Kidney (tissue), 14 donors: Measurements from ENCODE around the gene PPP1R12B. TPM values are rescaled to one million over a fixed set of nuclear protein-coding genes. Genes with fewer than 3 reads are reported as not detected.
"Not testable (repeated sequence)": the region's sequence is repeated elsewhere in the genome, so short reads cannot be mapped to it uniquely, and the experiment has no call there.

ENCODE experiments used
- DNase-seq, 5 donors: peaks; one replicate each; pipeline ENCODE4 v3.0.0-alpha.2; 2013 to 2020
- FAIRE-seq: peaks from 2 replicates; lab custom pipeline; 2012; peaks lifted over from hg19 to GRCh38; lab: Jason Lieb, UNC
- H3K27ac ChIP-seq, 2 donors: one replicate each; pipeline ENCODE4 v1.7.0; 2013; ENCODE audit warnings: low read depth in 2 of 2, low read length in 2 of 2, inconsistent platforms in 1 of 2
- H3K27me3 ChIP-seq: one replicate; pipeline ENCODE4 v1.7.1; 2013; ENCODE audit warnings: low read length, inconsistent platforms; ENCODE audit not compliant: control insufficient read depth, insufficient read depth
- H3K36me3 ChIP-seq, 3 donors: one replicate each; pipeline versions ENCODE4 v1.7.0 to v1.7.1; 2013; ENCODE audit warnings: low read length in 3 of 3, control low read depth in 1 of 3, inconsistent platforms in 1 of 3; ENCODE audit not compliant: insufficient read depth in 3 of 3, control insufficient read depth in 2 of 3
- H3K4me1 ChIP-seq, 3 donors: one replicate each; pipeline versions ENCODE4 v1.7.0 to v1.7.1; 2013; ENCODE audit warnings: low read length in 3 of 3, inconsistent platforms in 1 of 3, low read depth in 1 of 3; ENCODE audit not compliant: control insufficient read depth in 2 of 3, insufficient read depth in 2 of 3
- H3K4me3 ChIP-seq, 3 donors: one replicate each; pipeline versions ENCODE4 v1.7.0 to v1.8.1; 2013; ENCODE audit warnings: low read length in 3 of 3, control low read depth in 1 of 3, inconsistent platforms in 1 of 3
- H3K9ac ChIP-seq, 3 donors: one replicate each; pipeline versions ENCODE4 v1.7.0 to v1.7.1; 2013; ENCODE audit warnings: low read length in 3 of 3, control low read depth in 1 of 3, inconsistent platforms in 1 of 3
- H3K9me3 ChIP-seq, 3 donors: one replicate each; pipeline versions ENCODE4 v1.7.0 to v1.7.1; 2013; ENCODE audit warnings: low read length in 3 of 3, control low read depth in 1 of 3, inconsistent platforms in 1 of 3; ENCODE audit not compliant: control insufficient read depth in 2 of 3, insufficient read depth in 1 of 3
- CTCF ChIP-seq: IDR thresholded peaks from 3 replicates; pipeline ENCODE4 v1.5.1; 2012; ENCODE audit warnings: mild to moderate bottlenecking, moderate library complexity, borderline replicate concordance; ENCODE audit not compliant: insufficient read depth; ENCODE audit errors: extremely low read depth
- intact Hi-C: fragments of 100-400 bp; cut with DNase I; formaldehyde crosslinking; loops from one replicate; pipeline ENCODE4 v1.11.1; 2022
- polyA plus RNA-seq: library from polyadenylated mRNA; stranded (reverse); fragments of 350-450 nt; fragmentation: Illumina TruSeq; extraction: RNeasy Lipid Tissue Mini Kit (QIAGEN cat#74804); gene quantifications from one replicate; pipeline ENCODE4 v1.2.3, GENCODE V29; 2014; ENCODE audit warnings: low read depth, low replicate concordance; ENCODE audit not compliant: insufficient read depth
- total RNA-seq: library from RNA; stranded (reverse); fragmentation: NEBNext Ultra II Directional; extraction: Animal tissue kit (Norgen Biotek cat#: 25700); gene quantifications from one replicate; pipeline ENCODE4 v1.2.1, GENCODE V29; 2021
- donor health status: control.
- donor health status: control.
- donor health status: control.
- donor health status: control.
- donor health status: control.
- donor health status: DM: yes; HTN: yes; CAD: no.
- donor health status: Normal renal cell carcinoma (clear cell type).

Gene PPP1R12B
- total and polyA plus RNA-seq, 2 donors from 2014 or later: 5.7 to 40.0 TPM

- Histone ChIP-seq H3K9ac (no peak overlapping the region), H3K27ac (no peak overlapping the region), H3K36me3 (no peaks in the 10 kb centered on the region), H3K4me1 (no peaks in the 10 kb centered on the region), H3K27me3 (no peaks in the 10 kb centered on the region), H3K9me3 (no peaks in the 10 kb centered on the region), H3K4me3 (no peak overlapping the region)
- no peak for FAIRE-seq
- intact Hi-C loops: no loop called here
- no peak for TF ChIP-seq CTCF
- peak in 1 of 5 donors; percentile 19 for DNase-seq
Observed at GRCh38 chr1:202551683-202552082, 203.2 kb downstream of the PPP1R12B start.

GRCh38 chr1:202552615-202553014 is 204.1 kb downstream of the PPP1R12B start:
- H3K27ac ChIP-seq, H3K4me1 ChIP-seq, H3K9ac ChIP-seq, H3K4me3 ChIP-seq, FAIRE-seq, H3K27me3 ChIP-seq, intact Hi-C loops, H3K9me3 ChIP-seq, H3K36me3 ChIP-seq: not testable (repeated sequence)
- peak in 1 of 5 donors; percentile 20 for DNase-seq

GRCh38 chr1:202553078-202553477 is 204.6 kb downstream of the PPP1R12B start:
- FAIRE-seq, H3K36me3 ChIP-seq, intact Hi-C loops, H3K9me3 ChIP-seq, H3K27me3 ChIP-seq, DNase-seq, H3K4me1 ChIP-seq, H3K27ac ChIP-seq, H3K9ac ChIP-seq, H3K4me3 ChIP-seq: not testable (repeated sequence)

GRCh38 chr1:202553560-202554038 is 205.1 kb downstream of the PPP1R12B start:
- peak in 1 of 5 donors; percentile 22 for DNase-seq
- no peak for TF ChIP-seq CTCF
- Histone ChIP-seq H3K27ac (no peak overlapping the region), H3K4me1 (no peaks in the 10 kb centered on the region), H3K9me3 (no peaks in the 10 kb centered on the region), H3K4me3 (no peak overlapping the region), H3K27me3 (no peaks in the 10 kb centered on the region), H3K9ac (no peak overlapping the region), H3K36me3 (no peaks in the 10 kb centered on the region)
- FAIRE-seq: no peak
- intact Hi-C loops: no loop called here

GRCh38 chr1:202554619-202555018 is 206.1 kb downstream of the PPP1R12B start:
- H3K9me3 ChIP-seq, H3K9ac ChIP-seq, H3K27me3 ChIP-seq, H3K4me1 ChIP-seq, H3K4me3 ChIP-seq, FAIRE-seq, intact Hi-C loops, DNase-seq, H3K27ac ChIP-seq, H3K36me3 ChIP-seq: not testable (repeated sequence)

- H3K4me1 ChIP-seq, H3K9ac ChIP-seq, H3K27ac ChIP-seq, DNase-seq, H3K36me3 ChIP-seq, FAIRE-seq, H3K4me3 ChIP-seq, intact Hi-C loops, H3K27me3 ChIP-seq, H3K9me3 ChIP-seq: not testable (repeated sequence)
Observed at GRCh38 chr1:202556037-202556436, 207.5 kb downstream of the PPP1R12B start.

- H3K36me3 ChIP-seq, H3K9ac ChIP-seq, H3K9me3 ChIP-seq, H3K27ac ChIP-seq, FAIRE-seq, H3K4me1 ChIP-seq, H3K27me3 ChIP-seq, DNase-seq, H3K4me3 ChIP-seq, intact Hi-C loops: not testable (repeated sequence)
Observed at GRCh38 chr1:202557662-202558061, 209.2 kb downstream of the PPP1R12B start.
